Suppressor macrophage (primary cell): Measurements from ENCODE around the gene TEX53.

ENCODE experiments used
- DNase-seq, 4 experiments: peaks; one replicate each; pipeline ENCODE4 v3.0.0-alpha.2; 2020 to 2022
- total RNA-seq, 17 experiments: gene quantifications; one replicate each; lab custom pipeline; 2026; ENCODE audit warnings: mixed read lengths in 6 of 17, inconsistent platforms in 3 of 17; lab: John Stamatoyannopoulos, UW

Gene TEX53
- total RNA-seq = 0 to 0.33 (median 0) reads per million in 17 experiments

DNA sequence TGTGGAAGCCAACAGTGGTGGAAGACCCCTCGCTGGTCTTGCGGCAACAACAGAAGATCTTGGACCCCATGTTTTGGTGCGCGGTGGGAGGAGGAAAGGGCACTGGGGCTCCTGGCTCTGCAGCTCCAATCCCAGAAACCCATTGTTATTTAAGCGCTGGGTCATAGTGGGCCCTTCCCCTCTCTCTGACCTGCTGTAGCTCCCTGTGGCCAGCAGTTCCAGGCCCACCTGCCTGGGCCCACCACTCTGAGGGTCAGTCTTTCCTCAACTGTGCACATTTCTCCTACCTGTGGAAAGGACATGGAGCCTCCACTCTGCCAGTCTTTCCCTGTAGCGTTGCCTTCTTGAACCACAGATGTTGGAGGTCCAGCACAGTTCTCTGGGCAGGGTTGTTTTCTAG is at the start of gene TEX53:
TEX53 (minus strand) TSS at position 101 of the 400 bp plus-strand sequence; CDS start at position 70, 31 bp downstream.
- DNase-seq = no peak

DNA sequence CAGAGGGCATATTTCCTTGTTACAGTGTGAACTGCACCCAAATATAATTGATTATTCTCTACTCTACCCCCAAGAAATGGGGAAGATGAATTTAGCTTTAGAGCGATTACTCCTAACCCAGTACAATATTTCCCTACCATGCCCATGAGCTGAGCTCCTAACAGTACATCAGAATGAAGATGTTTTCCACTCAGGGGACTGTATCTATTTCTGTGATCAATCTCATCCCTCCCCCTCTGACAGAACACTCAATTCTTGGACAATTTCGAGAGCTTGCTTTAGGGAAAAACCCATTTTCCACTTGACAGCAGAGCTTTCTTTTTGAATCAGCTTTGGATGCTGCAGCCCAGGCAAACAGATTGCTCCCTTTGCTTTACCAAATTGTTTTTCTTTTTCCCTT is 49.1 kb upstream of the TEX53 start:
- no peak for DNase-seq

DNA sequence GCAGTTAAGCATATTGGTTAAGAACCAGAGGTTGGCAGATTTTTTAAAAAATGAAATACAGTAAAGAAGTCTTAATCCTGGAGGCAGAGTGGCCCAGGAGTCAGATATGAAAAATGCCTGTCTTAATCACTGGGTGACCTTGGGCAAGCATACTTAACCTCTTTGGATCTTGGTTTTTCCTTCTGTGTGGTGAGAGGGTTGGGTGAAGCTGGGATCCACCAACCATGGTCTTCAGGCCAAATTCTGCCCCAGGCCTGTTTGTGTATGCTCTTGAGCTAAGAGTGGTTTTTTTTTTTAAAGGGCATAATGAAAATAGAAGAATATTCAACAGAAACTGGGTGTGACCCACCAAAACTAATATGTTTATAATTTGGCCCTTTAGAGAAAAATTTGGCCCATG is 44.4 kb upstream of the TEX53 start:
- no peak for DNase-seq

DNA sequence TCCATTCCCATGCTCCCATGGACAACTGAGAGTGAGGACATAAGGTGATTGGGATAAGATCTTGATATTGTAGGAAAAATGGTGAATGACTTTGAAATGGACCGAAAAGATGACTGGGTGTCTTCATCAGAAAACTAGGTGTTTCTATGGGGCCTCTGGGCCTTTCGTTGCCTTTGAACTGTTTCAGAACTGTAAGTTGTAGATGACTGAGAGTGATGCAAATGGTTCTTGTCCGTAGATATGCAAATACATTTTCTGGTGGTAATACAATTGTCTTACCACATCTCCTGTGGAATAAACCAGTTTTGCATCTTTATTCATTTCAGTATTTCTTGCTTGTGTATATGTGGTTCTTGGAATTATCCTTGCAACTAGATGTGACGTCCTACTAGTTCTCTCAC is 40.3 kb upstream of the TEX53 start:
- no peak for DNase-seq

DNA sequence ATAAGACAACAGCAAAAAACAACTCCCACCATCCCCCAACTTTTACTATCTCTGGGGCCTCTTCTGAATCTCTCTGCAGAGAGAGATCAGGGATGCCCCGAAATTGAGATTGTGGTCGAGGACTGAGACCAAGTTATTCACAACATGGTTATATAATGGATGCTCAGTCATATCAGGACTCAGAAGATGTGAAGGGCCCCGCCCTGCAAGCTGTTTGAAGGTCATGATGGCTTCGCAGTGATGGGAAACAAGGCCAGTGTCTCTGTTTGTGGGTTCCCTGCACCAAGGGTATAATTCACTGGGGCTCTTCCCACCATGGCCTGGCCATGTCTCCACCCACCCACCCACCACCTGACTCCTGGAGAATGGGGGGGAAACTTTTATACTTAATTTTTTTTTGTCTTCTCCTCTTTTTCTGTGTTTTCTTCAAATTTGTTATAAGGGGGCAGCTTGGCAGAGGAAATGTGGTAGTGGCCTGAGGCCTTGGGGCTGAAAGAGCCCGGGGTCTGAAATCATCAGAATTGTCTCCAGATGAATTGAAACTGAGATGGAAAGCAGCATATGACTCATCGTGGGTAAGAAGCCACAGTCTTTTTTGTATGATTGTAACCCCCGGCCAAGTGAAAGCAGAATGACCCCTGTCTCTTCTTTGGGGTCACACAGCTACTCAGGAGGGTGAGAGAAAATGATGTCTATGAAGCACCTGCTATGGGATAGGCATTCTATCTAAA is 39.4 kb upstream of the TEX53 start:
- no peak for DNase-seq

DNA sequence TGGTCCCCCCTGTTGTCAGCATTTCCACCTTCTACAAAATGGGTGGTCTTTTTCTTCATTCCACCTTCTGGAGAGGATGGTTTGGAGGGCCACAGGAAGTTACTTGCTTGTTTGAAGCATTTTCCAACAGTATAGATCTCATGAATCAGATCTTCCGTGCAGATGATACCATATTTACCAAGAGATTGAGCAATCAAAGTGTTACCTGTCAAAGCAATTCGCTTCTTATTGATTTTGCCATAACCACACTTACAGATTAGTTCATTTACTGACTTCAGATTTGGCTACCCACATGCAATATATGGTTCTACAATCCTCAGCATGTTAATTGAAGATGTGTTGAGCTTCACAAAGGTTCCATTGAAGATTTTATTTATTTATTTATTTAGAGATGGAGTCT is 38.3 kb upstream of the TEX53 start:
- no peak for DNase-seq

DNA sequence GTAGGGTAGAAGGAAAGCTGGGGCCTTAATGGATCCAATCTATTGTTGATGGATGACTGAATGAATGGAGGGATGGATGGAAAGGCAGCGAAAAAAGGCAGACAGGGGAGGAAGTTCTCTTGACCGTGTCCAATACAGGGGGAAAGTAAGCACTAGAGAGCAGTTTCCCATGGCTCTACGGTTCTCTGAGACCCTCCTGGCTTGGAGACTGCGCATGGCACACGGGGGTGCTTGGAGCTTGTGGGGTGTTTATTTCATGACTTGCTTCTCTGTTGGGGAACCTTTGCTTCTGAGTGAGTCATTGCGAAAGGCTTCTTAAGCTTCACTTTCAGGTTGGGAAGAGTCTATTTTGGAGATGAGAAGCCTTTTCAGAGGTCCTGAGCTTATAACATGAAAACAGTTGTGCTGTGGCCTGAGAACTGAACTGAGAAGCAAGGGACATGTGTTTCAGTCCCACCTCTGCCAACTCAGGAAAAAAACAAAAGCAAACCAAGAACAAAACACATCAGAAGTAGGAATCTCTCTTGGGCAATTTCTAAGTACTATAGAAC is 37.2 kb upstream of the TEX53 start:
- no peak for DNase-seq

DNA sequence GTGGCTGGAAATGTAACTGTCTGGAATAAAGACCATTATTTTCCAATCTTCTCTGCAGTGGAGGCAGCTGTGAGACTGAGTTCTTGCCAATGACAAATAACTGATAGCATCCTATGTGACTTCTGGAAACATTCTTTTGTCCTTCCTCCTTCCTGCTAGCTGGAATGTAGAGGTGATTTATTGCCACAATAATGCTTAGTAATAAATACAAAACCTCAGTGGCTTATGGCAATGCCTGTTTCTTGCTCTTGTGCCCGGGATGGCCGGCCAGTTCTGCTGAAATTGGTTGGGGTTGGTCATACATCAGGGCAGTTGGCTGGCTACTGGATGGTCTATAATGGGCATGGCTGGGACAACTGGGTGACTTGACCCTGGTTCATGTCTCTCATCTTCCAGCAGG is 36.5 kb upstream of the TEX53 start:
- DNase-seq = no peak

DNA sequence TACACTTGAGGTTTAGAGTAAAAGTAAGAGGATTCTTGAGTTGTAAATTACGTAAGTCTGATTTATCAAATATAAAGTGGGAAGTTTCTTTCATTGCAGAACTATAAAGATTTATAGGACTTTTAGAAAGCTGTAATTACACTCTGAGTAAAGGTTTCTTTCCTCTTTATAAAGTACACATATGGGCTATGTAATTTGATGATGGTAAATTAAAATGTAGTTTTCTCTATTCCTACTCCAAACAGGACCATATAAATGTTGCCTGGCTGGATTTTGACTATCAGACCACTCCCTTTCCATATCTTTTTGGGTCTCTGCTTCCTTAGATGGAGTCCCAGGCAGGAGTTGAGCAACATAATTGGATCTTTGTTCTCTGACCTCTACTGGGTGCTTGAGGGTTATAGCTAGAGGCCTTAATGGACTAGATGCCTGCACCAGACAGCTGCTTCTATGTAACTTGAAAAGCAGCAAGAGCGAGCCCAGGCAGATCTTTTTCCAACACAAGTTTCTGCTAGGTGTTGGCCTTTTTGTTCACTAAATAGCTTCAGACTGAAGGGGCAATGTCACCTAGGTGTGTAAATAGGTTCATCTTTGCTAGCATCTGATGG is 35.7 kb upstream of the TEX53 start:
- DNase-seq = no peak

DNA sequence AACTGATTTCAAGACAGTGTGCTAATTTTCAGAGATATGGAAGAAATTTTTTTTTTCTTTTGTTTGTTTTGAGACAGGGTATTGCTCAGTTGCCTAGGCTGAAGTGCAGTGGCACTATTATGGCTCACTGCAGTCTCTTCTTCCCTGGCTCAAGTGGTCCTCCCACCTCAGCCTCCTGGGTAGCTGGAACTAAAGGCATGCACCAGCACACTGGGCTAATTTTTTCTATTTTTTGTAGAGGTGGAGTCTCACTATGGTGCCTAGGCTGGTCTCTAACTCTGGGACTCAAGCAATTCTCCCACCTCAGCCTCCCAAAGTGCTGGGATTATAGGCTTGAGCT is 34.3 kb upstream of the TEX53 start:
- no peak for DNase-seq

DNA sequence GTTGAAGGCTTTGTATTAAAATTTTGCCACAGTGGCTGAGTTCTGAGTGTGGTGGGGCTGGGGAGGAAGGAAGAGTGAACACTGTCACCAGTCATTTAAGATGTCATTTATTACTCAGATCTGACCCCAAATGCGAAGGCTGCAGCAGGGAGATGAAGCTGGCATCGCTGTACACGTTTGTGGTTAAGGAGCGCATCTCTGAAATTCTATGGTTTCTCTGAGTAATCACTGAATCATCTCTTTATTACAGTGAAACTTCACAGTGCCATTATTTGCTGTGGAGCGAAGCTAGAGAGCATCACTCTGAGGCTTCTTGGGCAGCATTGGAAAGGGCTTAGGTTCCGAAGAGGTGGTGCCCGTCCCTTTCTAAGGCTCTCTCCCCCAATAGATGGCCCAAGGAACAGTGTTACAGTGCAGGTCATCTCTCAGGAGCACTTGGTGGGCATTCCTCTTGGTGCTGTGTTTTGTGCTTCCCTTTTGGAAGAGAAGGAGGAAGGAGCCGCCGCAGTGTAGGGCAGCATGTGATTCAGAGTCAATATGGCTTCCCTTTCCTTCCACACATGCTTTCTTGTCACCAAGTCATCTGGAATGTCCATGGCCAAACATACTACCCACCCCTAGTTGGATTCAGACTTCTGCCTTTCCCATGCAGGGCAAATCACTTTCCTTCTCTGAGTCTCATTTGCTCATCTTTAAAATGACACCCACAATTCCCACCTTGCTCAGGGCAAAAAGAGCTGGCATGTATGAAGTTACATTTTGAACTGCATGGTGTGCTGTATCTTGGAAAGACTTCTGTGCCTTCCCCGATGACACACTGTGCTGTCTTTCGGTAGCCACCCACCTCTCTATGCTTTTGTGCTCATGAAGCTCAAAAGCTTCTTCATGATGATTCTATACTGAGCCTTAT is 33.7 kb upstream of the TEX53 start:
- peak; percentile 43 to 71 (median 68) for DNase-seq

DNA sequence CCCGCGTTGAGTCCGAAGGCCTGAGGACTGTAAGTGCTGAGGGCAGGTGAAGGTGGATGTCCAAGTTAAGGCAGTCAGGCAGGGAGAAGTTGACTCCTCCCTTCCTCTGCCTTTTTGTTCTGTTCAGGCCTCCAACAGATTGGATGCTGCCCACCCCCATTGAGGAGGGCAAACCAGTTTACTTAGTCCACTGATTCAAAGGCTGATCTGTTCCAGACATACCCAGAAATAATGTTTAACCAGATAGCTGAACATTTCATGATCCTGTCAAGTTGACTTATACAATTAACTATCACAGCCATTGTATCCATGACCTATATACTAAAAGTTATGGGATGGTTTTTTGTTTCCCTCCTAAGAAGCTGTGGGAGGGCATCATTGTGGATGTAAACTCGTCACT is 32.7 kb upstream of the TEX53 start:
- no peak for DNase-seq

DNA sequence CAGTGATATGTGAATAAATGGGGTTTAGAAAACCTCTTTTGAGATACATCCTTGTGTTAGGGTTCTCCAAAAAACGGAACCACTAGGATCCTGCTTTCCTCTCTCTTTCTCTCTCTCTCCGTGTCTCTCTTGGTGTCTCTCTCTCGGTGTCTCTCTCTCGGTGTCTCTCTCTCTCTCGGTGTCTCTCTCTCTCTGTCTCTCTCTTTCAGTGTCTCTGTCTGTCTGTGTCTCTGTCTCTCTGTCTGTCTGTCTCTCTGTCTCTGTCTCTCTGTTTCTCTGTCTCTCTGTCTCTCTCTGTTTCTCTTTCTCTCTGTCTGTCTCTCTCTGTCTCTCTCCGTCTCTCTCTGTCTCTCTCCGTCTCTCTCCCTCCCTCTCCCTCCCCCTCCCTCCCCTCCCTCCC is 32.2 kb upstream of the TEX53 start:
- DNase-seq = no peak

DNA sequence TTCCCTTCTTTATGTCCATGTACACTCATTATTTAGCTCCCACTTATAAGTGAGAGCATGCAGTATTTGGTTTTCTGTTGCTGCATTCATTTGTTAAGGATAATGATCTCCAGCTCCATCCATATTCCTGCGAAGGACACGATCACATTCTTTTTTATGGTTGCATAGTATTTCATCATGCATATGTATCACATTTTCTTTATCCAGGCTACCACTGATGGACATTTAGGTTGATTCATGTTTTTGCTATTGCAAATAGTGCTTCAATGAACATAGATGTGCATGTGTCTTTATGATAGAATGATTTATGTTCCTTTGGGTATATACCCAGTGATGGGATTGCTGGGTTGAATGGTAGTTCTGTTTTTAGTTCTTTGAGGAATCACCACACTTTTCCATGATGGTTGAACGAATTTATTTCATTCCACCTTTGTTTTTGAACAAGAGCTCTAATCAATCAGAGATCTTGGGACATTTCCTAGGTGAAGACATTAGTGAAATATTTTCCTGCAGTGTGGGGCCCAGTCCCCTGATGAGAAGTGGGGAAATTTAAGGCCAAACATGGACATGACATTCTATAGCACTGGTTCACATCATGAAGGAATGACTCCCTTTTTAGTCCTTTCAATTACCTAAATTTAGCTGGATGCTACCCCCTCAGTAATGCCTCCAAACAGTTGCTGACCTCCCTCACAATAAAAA is 31.5 kb upstream of the TEX53 start:
- DNase-seq = no peak

DNA sequence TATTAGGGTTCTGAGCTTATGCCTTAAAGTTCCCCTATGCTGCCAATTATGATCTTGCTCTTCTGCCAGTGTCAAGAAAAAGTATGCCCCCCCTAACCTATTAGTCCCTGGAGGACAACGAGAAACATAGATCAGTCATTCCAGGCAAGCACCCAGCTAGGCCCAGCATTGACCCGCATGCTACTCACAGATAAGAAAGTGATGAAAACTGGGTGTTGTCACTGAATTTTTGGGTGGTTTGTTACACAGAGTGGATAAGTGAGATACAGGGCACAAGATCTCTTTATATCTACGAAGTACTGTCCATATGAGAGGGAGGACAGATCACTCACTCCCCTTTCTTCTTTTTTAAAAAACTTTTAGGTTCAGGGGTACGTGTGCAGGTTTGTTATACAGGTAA is 30.8 kb upstream of the TEX53 start:
- DNase-seq = no peak

DNA sequence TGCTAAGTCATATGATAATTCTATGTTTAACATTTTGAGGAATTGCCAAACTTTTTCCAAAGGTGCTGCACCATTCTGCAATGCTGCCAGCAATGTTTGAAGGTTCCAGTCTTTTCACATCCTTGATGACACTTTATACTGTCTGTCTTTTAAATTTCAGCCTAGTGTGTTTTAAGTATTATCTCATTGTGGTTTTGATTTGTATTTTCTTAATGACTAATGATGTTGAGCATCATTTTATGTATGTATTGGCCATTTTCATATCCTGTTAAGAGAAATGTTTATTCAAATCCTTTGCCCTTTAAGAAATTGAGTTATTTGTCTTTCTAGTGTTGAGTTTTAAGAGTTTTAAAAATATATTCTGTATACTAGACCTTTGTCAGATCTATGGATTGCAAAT is 29.4 kb upstream of the TEX53 start:
- no peak for DNase-seq

DNA sequence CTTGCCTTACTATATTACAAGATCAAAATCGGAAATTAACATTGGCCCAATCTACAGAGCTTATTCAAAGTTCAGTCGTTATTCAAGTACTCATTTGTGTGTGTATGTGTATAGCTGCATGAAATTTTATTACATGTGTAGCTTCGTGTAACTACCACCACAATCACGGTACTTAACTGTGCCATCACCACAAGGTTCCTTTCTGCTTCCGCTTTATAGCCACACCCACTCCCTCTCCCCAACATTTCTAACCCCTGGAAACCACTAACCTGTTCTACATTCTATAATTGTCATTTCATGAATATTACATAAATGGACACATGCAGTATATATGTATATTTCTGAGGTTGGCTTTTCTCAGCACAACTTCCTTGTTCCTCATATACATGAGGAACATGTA is 28.3 kb upstream of the TEX53 start:
- peak in 2 of 4 experiments; percentile 25 to 26 for DNase-seq

DNA sequence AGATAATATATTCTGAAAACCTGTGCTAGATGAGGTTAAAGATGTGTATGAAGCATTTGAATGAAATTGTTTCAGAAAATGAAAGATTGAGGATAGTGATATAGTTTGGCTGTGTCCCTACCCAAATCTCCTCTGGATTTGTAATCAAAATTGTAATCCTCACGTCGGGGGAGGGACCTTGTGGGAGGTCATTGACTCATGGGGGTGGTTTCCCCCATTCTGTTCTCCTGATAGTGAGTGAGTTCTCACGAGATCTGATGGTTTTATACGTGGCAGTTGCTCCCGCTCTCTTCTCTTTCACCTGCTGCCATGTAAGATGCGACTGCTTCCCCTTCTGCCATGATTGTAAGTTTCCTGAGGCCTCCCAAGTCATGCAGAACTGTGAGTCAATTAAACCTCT is 26.4 kb upstream of the TEX53 start:
- DNase-seq = no peak

DNA sequence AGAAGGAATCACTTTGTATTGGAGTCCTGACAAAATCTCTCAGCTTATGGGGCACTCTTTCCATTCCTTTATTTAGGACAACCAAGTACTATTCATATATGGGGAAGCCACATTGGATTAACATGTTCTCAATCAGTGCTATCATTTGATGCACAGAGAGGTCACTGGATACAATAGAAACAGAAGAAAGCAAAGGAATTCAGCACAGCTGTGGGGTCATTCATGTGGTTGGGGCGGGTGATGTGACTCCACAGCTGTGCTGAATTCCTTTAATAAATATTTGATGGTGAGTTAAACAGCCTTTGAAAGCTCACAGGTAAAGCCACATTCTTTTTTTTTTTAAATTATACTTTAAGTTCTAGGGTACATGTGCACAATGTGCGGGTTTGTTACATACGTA is 25.2 kb upstream of the TEX53 start:
- no peak for DNase-seq

DNA sequence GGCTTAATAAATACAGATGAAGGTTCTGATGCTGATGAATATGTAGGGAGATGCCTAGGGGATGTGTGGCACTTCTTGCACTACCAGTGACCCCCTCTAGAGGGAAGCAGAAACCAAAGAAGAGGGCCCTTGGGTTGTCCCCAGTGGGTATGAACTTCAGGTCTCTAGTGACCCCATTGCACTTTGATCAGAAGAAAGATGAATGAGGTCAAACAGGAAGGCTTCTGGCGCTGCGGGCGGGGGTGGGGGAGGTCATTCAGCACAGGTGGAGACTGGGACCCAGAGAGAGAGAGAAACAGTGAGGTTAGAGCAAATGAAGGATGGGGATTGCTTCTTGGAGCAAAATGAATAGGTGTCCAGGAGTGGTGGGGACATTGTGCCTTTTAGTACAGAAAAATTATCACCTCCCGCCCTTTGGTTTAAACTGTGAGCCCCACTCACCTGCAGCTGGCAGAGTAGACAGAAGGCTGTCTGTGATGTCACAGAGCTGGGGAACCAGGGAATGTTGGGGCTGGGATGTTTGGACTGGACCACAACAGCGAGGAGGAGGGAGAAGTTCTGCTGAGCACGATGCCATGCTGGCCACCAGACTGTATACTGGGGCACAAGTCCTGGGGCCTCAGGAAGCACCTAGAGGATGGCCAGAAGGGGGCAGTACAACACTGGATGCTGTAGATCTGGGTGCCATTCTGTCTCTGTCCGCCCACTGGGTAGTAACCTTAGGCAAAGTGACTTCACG is 24.2 kb upstream of the TEX53 start, which contains the start of gene TEX48:
TEX48 (minus strand) TSS at position 599 of the 739 bp plus-strand sequence. CDS start 10,469 bp downstream, outside the sequence.
- DNase-seq = peak; percentile 90 to 93 (median 92)

DNA sequence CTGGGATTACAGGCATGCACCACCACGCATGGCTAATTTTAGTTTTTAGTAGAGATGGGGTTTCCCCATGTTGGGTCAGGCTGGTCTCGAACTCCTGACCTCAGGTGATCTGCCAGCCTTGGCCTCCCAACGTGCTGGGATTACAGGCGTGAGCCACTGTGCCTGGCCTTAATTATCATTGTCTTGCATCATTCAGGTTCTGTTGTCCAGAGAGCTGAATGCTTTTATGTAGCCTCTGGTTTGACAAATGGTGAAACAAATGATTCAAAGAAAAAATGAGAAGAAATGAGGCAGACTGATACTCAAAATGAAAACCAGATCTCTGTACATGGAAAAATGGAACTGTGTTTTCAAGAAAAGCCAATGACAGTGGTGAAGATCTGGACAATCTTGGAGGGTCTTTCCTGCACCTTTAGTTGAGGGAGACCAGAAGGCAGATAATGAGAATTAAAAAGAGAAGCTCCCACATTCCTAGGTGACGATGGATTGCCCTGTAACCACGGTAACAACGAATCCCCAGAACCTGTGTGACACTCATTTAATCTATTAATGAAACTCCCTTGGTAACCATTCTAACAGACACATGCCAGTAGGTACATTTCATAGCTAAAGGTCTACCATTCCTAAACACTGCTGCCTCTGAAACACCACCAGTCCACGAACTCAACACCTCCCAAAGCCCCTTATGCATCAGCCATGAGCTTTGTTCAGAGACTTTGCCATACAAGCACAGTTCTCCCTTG is 22.8 kb upstream of the TEX53 start:
- DNase-seq = no peak
